Measurements from ENCODE around the gene SYNE1.
"Not testable (repeated sequence)": the region's sequence is repeated elsewhere in the genome, so short reads cannot be mapped to it uniquely, and the experiment has no call there.

The SYNE1 gene

GRCh38 chr6:152368751-152369624 is 268.2 kb downstream of the SYNE1 start:
- DNase-seq: no peak

GRCh38 chr6:152364866-152365265 is 272.3 kb downstream of the SYNE1 start:
- no peak for DNase-seq

- no peak for DNase-seq
Measured at GRCh38 chr6:152360034-152360433, 277.1 kb downstream of the SYNE1 start.

GRCh38 chr6:152356662-152357061 is 280.5 kb downstream of the SYNE1 start:
- peak; percentile 28 for DNase-seq

GRCh38 chr6:152356016-152356415 is 281.1 kb downstream of the SYNE1 start:
- peak; percentile 12 for DNase-seq

GRCh38 chr6:152355166-152355565 is 282.0 kb downstream of the SYNE1 start:
- DNase-seq: no peak

GRCh38 chr6:152353440-152353839 is 283.7 kb downstream of the SYNE1 start:
- no peak for DNase-seq

GRCh38 chr6:152351742-152352141 is 285.4 kb downstream of the SYNE1 start:
- no peak for DNase-seq

GRCh38 chr6:152351110-152351509 is 286.1 kb downstream of the SYNE1 start:
- no peak for DNase-seq

GRCh38 chr6:152348116-152348515 is 289.0 kb downstream of the SYNE1 start:
- DNase-seq: peak; percentile 13

GRCh38 chr6:152343735-152344360 is 293.3 kb downstream of the SYNE1 start:
- no peak for DNase-seq

GRCh38 chr6:152341596-152341995 is 295.6 kb downstream of the SYNE1 start:
- DNase-seq: no peak

- DNase-seq: peak; percentile 11
Measured at GRCh38 chr6:152338335-152339125, 298.6 kb downstream of the SYNE1 start.

- no peak for DNase-seq
Measured at GRCh38 chr6:152334555-152334954, 302.6 kb downstream of the SYNE1 start.

- DNase-seq: no peak
Measured at GRCh38 chr6:152330961-152331360, 306.2 kb downstream of the SYNE1 start.

- DNase-seq: no peak
Measured at GRCh38 chr6:152329638-152330448, 307.3 kb downstream of the SYNE1 start.

- DNase-seq: not testable (repeated sequence)
Measured at GRCh38 chr6:152328200-152328599, 309.0 kb downstream of the SYNE1 start.

GRCh38 chr6:152323376-152323775 is 313.8 kb downstream of the SYNE1 start:
- DNase-seq: no peak

- DNase-seq: no peak
Measured at GRCh38 chr6:152318278-152318677, 318.9 kb downstream of the SYNE1 start.

- peak; percentile 55 for DNase-seq
Measured at GRCh38 chr6:152316024-152316423, 321.1 kb downstream of the SYNE1 start.

GRCh38 chr6:152314483-152314832 is 322.7 kb downstream of the SYNE1 start:
- no peak for DNase-seq

Data from fibroblast of upper back skin (primary cell).